Right lobe of liver (tissue), 6 donors: Measurements from ENCODE around the gene ABCA9. TPM values are rescaled to one million over a fixed set of nuclear protein-coding genes. Genes with fewer than 3 reads are reported as not detected.

Source experiments
- ATAC-seq, 4 donors: fragments of 200-7000 bp; cut with Tn5 transposase; one replicate each; pipeline ENCODE4 v1.9.1; 2020; ENCODE audit warnings: mild to moderate bottlenecking in 4 of 4, moderate library complexity in 4 of 4
- DNase-seq, 3 donors: peaks; one replicate each; pipeline ENCODE4 v3.0.0-alpha.2; 2020
- H3K27ac ChIP-seq, 3 donors: fragments of 200-600 bp; one replicate each; pipeline ENCODE4 v1.8.0; 2022
- H3K27me3 ChIP-seq, 2 donors: fragments of 200-600 bp; one replicate each; pipeline ENCODE4 v1.8.0; 2022
- H3K36me3 ChIP-seq, 4 donors: fragments of 200-600 bp; sonication (generic) in 1 of 4; one replicate each; pipeline versions ENCODE4 v1.5.1 to v1.8.0; 2017 to 2022; ENCODE audit warnings: control low read depth in 1 of 4
- H3K4me1 ChIP-seq, 4 donors: fragments of 200-600 bp; sonication (generic) in 1 of 4; one replicate each; pipeline versions ENCODE4 v1.5.1 to v1.8.0; 2017 to 2022; ENCODE audit warnings: control low read depth in 1 of 4
- H3K4me3 ChIP-seq, 3 donors: fragments of 200-600 bp; one replicate each; pipeline ENCODE4 v1.8.0; 2022
- H3K9me3 ChIP-seq, 4 donors: fragments of 200-600 bp; sonication (generic) in 1 of 4; one replicate each; pipeline versions ENCODE4 v1.5.1 to v1.8.0; 2017 to 2022; ENCODE audit warnings: control low read depth in 1 of 4
- CTCF ChIP-seq, 4 donors: fragments of 200-600 bp in 3 of 4; fragments of 450-650 bp in 1 of 4; IDR thresholded peaks; one replicate each; pipeline versions ENCODE4 v1.5.1 to v1.8.0; 2016 to 2022; ENCODE audit warnings: antibody characterized with exemption in 4 of 4, mild to moderate bottlenecking in 2 of 4
- POLR2A ChIP-seq: fragments of 450-650 bp; IDR thresholded peaks from one replicate; pipeline ENCODE4 v1.6.1; 2017; ENCODE audit warnings: antibody characterized with exemption, mild to moderate bottlenecking
- WGBS: methylation state at CpG from one replicate; pipeline ENCODE4 v1.1.6; 2018; ENCODE audit warnings: low coverage, low lambda C conversion rate; ENCODE audit not compliant: insufficient coverage; ENCODE audit errors: missing lambda C conversion rate; 5-methylcytosine and 5-hydroxymethylcytosine counted together
- intact Hi-C, 2 donors: fragments of 100-400 bp; cut with DNase I; formaldehyde crosslinking; loops; one replicate each; pipeline versions ENCODE4 v1.11.2 to v1.14.1; 2022
- total RNA-seq, 6 experiments: library from RNA; depleted of rRNA in 2 of 6; stranded (reverse); fragments of >200 nt in 2 of 6; fragmentation: NEBNext Ultra II Directional in 3 of 6; extraction: Animal tissue kit (Norgen Biotek cat#: 25700) in 3 of 6; gene quantifications; one replicate each; pipeline versions ENCODE4 v1.1.0 to v1.2.4, GENCODE V29; 2016 to 2023
- donor health status: DM: no; HTN: yes; CAD: no.
- donor health status: DM: no; HTN: no; CAD: no.
- donor health status: DM: no; HTN: no; CAD: no.
- donor health status: DM: no; HTN: yes; CAD: no.
- donor health status: DM: no; HTN: yes; CAD: no.

Gene ABCA9
- total RNA-seq, 6 experiments from 2014 or later = 4.9 to 19.4 (median 8.8) TPM

GRCh38 chr17:69045646-69046045 is 15.1 kb downstream of the ABCA9 start:
- ATAC-seq = no peak
- no peak overlapping the region for H3K4me3 ChIP-seq
- no peak for DNase-seq
- no peaks in the 10 kb centered on the region for H3K27me3 ChIP-seq
- peaks cover 0 to 16% (median 3%) of the 10 kb centered on the region in 4 donors for H3K4me1 ChIP-seq
- H3K9me3 ChIP-seq = no peaks in the 10 kb centered on the region
- TF ChIP-seq CTCF (IDR thresholded peaks at IDR 0.05) = no peak
- TF ChIP-seq POLR2A = no peak
- H3K27ac ChIP-seq = no peak overlapping the region
- 90% methylated on average over 2 of the region's 2 CpGs for WGBS
- peaks cover 0 to 23% (median 6%) of the 10 kb centered on the region in 4 donors for H3K36me3 ChIP-seq
- intact Hi-C loops = no loop called here

GRCh38 chr17:69044371-69044770 is 16.4 kb downstream of the ABCA9 start:
- no peaks in the 10 kb centered on the region for H3K9me3 ChIP-seq
- 93% methylated on average over 2 of the region's 2 CpGs for WGBS
- peaks cover 0 to 16% (median 3%) of the 10 kb centered on the region in 4 donors for H3K4me1 ChIP-seq
- ATAC-seq (no peak), DNase-seq (no peak)
- H3K4me3 ChIP-seq = no peak overlapping the region
- intact Hi-C loops = no loop called here
- TF ChIP-seq POLR2A (no peak), CTCF (IDR thresholded peaks at IDR 0.05) (no peak)
- peaks cover 0 to 23% (median 6%) of the 10 kb centered on the region in 4 donors for H3K36me3 ChIP-seq
- no peak overlapping the region for H3K27ac ChIP-seq
- no peaks in the 10 kb centered on the region for H3K27me3 ChIP-seq

GRCh38 chr17:69043098-69043734 is 17.5 kb downstream of the ABCA9 start:
- Histone ChIP-seq H3K4me1 (peaks cover 0 to 14% (median 3%) of the 10 kb centered on the region in 4 donors), H3K27ac (no peak overlapping the region), H3K4me3 (no peak overlapping the region), H3K36me3 (peaks cover 0 to 23% (median 6%) of the 10 kb centered on the region in 4 donors), H3K9me3 (no peaks in the 10 kb centered on the region), H3K27me3 (no peaks in the 10 kb centered on the region)
- WGBS = 87% methylated on average over 6 of the region's 6 CpGs
- ATAC-seq (no peak), DNase-seq (no peak)
- intact Hi-C loops = no loop called here
- TF ChIP-seq POLR2A (no peak), CTCF (IDR thresholded peaks at IDR 0.05) (no peak)

GRCh38 chr17:69042308-69042707 is 18.4 kb downstream of the ABCA9 start:
- no peak overlapping the region for H3K27ac ChIP-seq
- WGBS = 87% methylated on average over 5 of the region's 5 CpGs
- ATAC-seq = no peak

More at GRCh38 chr17:69042308-69042707, 18.4 kb downstream of the ABCA9 start:
- H3K4me3 ChIP-seq = no peak overlapping the region
- intact Hi-C loops = no loop called here
- no peak for TF ChIP-seq POLR2A
- no peak for TF ChIP-seq CTCF (IDR thresholded peaks at IDR 0.05)
- no peak for DNase-seq
- peaks cover 0 to 23% (median 6%) of the 10 kb centered on the region in 4 donors for H3K36me3 ChIP-seq
- H3K4me1 ChIP-seq = peaks cover 0 to 5% (median 0%) of the 10 kb centered on the region in 4 donors
- no peaks in the 10 kb centered on the region for H3K9me3 ChIP-seq
- H3K27me3 ChIP-seq = no peaks in the 10 kb centered on the region
